Measurements from ENCODE around the gene ARAF.

ARAF gene

GRCh38 chrX:47613082-47613481, 52.1 kb downstream of the ARAF start:
- TF ChIP-seq, protein P1, sequence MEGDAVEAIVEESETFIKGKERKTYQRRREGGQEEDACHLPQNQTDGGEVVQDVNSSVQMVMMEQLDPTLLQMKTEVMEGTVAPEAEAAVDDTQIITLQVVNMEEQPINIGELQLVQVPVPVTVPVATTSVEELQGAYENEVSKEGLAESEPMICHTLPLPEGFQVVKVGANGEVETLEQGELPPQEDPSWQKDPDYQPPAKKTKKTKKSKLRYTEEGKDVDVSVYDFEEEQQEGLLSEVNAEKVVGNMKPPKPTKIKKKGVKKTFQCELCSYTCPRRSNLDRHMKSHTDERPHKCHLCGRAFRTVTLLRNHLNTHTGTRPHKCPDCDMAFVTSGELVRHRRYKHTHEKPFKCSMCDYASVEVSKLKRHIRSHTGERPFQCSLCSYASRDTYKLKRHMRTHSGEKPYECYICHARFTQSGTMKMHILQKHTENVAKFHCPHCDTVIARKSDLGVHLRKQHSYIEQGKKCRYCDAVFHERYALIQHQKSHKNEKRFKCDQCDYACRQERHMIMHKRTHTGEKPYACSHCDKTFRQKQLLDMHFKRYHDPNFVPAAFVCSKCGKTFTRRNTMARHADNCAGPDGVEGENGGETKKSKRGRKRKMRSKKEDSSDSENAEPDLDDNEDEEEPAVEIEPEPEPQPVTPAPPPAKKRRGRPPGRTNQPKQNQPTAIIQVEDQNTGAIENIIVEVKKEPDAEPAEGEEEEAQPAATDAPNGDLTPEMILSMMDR (IDR thresholded peaks at IDR 0.05; ENCODE audit: low read depth, low read length, poor library complexity, severe bottlenecking) = no peak
- TF ChIP-seq EZH2phosphoT487 (IDR thresholded peaks at IDR 0.05; ENCODE audit: borderline replicate concordance, low read length) = no peak
- Histone ChIP-seq H4K20me1 (ENCODE audit: control insufficient read depth, insufficient read depth, low read depth, low read length) (no peaks in the 10 kb centered on the region), H3K36me3 (ENCODE audit: control insufficient read depth, low read length) (no peaks in the 10 kb centered on the region), H3K79me2 (ENCODE audit: control insufficient read depth, low read length) (no peaks in the 10 kb centered on the region), H3K9me3 (ENCODE audit: control insufficient read depth, insufficient read depth, low read length) (no peaks in the 10 kb centered on the region), H3K4me2 (ENCODE audit: low read length) (no peak overlapping the region), H3K4me3 (ENCODE audit: low read length) (no peak overlapping the region), H3F3A (ENCODE audit: control insufficient read depth, insufficient read depth) (no peaks in the 10 kb centered on the region), H3K9me2 (replicated peaks; ENCODE audit: control insufficient read depth, low read length) (no peaks in the 10 kb centered on the region), H3K27me3 (ENCODE audit: control insufficient read depth, low read length) (no peaks in the 10 kb centered on the region; the same call in 1 of the 2 replicates), H3K27ac (ENCODE audit: low read depth, low read length) (no peak overlapping the region), H3K4me1 (ENCODE audit: control insufficient read depth, low read length) (no peaks in the 10 kb centered on the region)

DNA sequence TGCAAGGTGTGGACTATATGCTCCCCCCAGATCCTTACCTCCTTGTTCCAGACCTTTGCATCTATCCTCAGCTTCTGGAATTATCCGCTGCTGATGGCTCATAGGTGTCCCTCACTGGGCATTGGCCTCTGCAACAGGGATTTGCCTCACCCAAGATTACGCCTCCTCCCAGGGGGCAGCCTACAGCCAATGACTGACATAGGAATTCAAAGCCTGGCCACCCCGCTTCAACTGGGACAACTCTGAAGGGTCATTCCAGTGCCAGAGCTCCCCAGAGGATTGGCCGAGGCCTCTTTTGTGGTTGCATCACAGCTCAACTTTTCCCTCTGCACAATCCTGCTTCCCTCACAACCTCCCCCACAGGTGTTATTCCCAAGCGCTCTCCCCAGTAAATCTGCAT, 53.6 kb downstream of the ARAF start:
- no peaks in the 10 kb centered on the region for H3K36me3 ChIP-seq (ENCODE audit: control insufficient read depth, low read length)
- no peaks in the 10 kb centered on the region for H3K9me3 ChIP-seq (ENCODE audit: control insufficient read depth, insufficient read depth, low read length)
- TF ChIP-seq, protein P1 (IDR thresholded peaks at IDR 0.05; ENCODE audit: low read depth, low read length, poor library complexity, severe bottlenecking) = no peak
- no peak for TF ChIP-seq EZH2phosphoT487 (IDR thresholded peaks at IDR 0.05; ENCODE audit: borderline replicate concordance, low read length)
- H3F3A ChIP-seq (ENCODE audit: control insufficient read depth, insufficient read depth) = no peaks in the 10 kb centered on the region
- H3K9me2 ChIP-seq (replicated peaks; ENCODE audit: control insufficient read depth, low read length) = no peaks in the 10 kb centered on the region
- H3K4me2 ChIP-seq (ENCODE audit: low read length) = no peak overlapping the region
- no peak overlapping the region for H3K27ac ChIP-seq (ENCODE audit: low read depth, low read length)
- no peaks in the 10 kb centered on the region for H3K79me2 ChIP-seq (ENCODE audit: control insufficient read depth, low read length)
- H4K20me1 ChIP-seq (ENCODE audit: control insufficient read depth, insufficient read depth, low read depth, low read length) = no peaks in the 10 kb centered on the region
- no peaks in the 10 kb centered on the region for H3K4me1 ChIP-seq (ENCODE audit: control insufficient read depth, low read length)
- H3K27me3 ChIP-seq (ENCODE audit: control insufficient read depth, low read length) = no peaks in the 10 kb centered on the region; the same call in 1 of the 2 replicates
- H3K4me3 ChIP-seq (ENCODE audit: low read length) = no peak overlapping the region

GRCh38 chrX:47618923-47619485, 58.0 kb downstream of the ARAF start:
- H3K79me2 ChIP-seq (ENCODE audit: control insufficient read depth, low read length) = no peaks in the 10 kb centered on the region
- H3K27ac ChIP-seq (ENCODE audit: low read depth, low read length) = no peak overlapping the region
- H4K20me1 ChIP-seq (ENCODE audit: control insufficient read depth, insufficient read depth, low read depth, low read length) = no peaks in the 10 kb centered on the region
- peaks cover 8% of the 10 kb centered on the region for H3K4me1 ChIP-seq (ENCODE audit: control insufficient read depth, low read length)
- no peak for TF ChIP-seq EZH2phosphoT487 (IDR thresholded peaks at IDR 0.05; ENCODE audit: borderline replicate concordance, low read length)
- TF ChIP-seq, protein P1 (IDR thresholded peaks at IDR 0.05; ENCODE audit: low read depth, low read length, poor library complexity, severe bottlenecking) = no peak
- H3K4me2 ChIP-seq (ENCODE audit: low read length) = no peak overlapping the region
- H3K9me2 ChIP-seq (replicated peaks; ENCODE audit: control insufficient read depth, low read length) = no peaks in the 10 kb centered on the region
- H3K4me3 ChIP-seq (ENCODE audit: low read length) = no peak overlapping the region
- no peaks in the 10 kb centered on the region for H3K36me3 ChIP-seq (ENCODE audit: control insufficient read depth, low read length)
- no peaks in the 10 kb centered on the region for H3K9me3 ChIP-seq (ENCODE audit: control insufficient read depth, insufficient read depth, low read length)
- H3F3A ChIP-seq (ENCODE audit: control insufficient read depth, insufficient read depth) = no peaks in the 10 kb centered on the region
- H3K27me3 ChIP-seq (ENCODE audit: control insufficient read depth, low read length) = peaks cover 7% of the 10 kb centered on the region; the same call in 1 of the 2 replicates

Data from DOHH2 (cell line).